Measurements from ENCODE around the gene OTOS.

OTOS gene

GRCh38 chr2:240140511-240140910 is at the start of gene OTOS:
TSS of gene OTOS (minus strand) at chr2:240140658. CDS start at chr2:240140326, 332 bp downstream.
- DNase-seq, result no peak

GRCh38 chr2:240189686-240190085 is 49.2 kb upstream of the OTOS start:
- no peak for DNase-seq

DNA sequence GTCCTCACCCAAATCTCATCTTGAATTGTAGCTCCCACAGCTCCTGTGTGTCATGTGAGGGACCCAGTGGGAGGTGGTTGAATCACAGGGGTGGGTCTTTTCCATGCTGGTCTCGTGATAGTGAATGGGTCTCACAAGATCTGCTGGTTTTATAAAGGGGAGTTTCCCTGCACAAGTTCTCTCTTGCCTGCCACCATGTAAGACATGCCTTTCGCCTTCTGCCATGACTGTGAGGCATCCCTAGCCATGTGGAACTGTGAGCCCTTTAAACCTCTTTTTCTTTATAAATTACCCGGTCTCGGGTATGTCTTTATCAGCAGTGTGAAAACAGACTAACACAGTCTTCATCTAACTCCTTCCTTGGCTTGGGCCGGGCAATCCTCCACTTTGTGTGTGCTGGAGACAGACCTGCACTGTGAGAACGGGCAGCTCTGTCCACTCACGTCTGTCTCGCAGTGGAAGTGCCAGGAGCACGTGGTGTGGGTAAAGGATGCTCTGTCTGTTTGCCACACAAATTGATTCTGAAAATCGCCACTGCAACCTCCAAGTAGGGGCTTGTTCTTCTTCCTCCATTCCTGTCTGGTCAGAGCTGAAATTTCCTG is 47.6 kb upstream of the OTOS start:
- DNase-seq, result no peak

- DNase-seq, result no peak
These were observed 45.8 kb upstream of the OTOS start for GRCh38 chr2:240186191-240186725.

- no peak for DNase-seq
These were observed 44.2 kb upstream of the OTOS start for GRCh38 chr2:240184656-240185055.

DNA sequence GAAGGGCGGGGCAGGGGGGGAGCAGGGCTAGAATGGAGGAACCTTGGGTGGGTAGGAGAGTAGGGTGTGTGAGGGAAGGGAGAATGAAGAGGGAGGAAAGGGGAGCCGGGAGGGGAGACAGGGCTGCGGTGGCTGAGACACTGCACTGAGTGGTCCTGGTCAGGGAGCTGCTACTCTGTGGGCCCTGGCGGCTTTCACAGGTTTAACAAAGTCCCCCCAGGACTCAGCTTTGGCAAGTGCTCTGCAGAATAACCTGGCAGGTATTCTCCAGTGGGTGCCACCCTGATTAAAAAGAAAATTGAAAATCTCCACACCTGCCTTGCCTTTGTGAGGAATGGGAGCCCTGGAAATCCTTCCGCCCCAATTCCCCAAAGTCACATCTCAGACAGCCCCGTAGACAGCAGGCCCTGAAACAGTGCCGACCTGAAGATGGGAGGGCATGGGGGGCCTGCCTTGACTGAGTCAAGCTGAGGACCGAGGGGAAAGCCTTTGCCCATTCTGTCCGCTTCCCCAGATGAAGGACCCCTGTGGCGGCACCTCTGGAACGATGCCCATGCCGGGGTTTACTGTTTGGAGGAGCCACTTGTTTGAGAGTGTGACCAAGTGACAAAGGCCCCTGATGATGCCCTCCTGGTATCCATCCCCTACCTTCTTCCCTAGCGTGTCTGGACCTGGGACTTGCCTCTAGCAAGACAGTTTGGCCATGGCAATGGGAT is 43.6 kb upstream of the OTOS start:
- no peak for DNase-seq

DNA sequence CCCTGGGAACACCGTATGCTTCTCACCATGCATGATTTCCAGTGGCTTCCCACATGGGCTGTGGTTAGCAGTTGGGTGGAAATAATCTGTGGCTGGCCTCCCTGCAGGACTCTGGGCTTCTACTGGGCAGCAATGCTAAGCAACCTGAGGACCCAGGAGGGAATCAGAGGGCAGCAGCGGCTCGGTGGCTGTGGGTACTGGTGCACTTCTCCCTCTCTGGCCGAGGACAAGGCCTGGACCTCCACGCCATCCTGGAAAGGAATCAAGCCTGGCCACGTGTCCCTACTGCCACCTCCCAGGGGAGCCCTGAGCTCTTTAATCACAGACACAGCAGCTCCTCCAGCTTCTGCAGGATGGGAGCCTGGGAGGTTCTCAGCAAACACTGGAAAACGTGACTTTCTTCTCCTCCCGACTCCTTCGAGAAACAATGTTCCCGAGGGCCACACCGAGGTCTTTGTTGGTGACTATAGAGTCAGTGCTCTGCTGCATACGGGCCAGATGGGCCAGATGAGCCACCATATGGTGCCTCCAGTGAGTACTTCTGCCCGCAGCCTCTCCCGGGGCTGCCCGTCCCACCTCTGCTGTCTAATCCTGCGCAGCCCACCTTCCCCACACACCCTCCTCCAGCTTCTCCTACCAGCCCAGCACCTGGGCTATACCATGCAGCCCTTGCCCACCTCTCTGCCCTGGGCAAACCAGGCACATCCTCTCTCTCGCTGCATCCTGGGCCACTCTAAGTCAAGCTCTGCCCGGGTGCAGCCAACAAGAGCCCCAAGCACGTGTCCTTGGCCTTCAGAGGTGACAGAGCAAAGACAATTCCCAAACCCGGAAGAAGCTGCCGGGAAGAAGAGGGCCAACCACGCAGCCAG is 42.8 kb upstream of the OTOS start:
- DNase-seq, result no peak

GRCh38 chr2:240182476-240182875 is 42.0 kb upstream of the OTOS start:
- DNase-seq, result no peak

DNA sequence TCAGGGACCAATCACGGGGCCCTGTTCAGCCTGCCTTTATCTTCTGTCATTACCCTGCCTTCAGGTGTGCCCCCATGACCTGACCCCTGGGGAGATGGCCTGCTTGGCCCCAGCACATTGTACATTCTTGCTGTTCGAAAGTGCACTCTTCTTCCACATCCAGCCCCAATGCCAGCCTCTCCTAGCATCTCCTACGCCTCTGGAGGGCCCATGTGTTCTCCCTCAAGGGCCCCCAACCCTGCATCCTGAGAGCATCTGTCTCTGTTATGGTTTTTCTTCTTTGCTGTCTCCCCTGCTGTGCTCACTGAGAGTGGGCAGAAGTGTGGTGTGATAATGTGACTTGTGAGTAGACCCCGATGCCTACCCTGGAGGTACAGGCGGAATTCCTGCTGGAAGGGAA is 41.5 kb upstream of the OTOS start:
- no peak for DNase-seq

DNA sequence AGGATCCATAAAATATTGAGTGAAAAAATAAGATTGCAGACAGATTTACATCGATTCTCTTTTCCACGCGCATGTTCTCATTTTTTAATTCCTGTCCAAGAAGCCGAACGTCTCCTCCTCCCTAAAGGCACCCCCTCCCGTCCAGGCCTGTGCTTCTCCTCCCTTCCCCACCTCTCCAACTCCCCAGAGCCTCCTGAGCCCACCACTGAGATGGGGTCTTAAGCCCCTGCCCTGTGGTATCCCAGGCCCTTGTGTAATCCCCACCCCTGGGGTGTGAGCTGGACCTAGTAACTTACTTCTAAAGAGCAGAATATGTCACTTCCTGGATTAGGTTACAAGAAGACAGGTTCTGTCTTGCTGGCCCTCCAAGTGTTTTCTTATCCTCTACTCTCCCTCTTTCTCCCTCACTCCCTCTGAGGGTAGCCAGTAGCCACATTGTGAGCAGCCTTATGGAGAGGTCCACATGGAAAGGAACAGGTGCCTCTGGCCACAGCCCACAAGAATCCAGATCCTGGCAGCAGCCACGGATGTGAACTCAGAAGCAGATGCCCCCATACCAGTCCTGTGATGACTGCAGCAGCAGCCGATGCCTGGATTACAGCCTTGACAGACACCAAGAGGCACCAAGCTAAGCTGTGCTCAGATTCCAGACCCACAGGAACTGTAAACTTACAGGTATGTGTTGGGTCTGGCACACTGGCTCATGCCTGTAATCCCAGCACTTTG is 39.6 kb upstream of the OTOS start:
- DNase-seq, result no peak

GRCh38 chr2:240179186-240179815 is 38.8 kb upstream of the OTOS start:
- no peak for DNase-seq

DNA sequence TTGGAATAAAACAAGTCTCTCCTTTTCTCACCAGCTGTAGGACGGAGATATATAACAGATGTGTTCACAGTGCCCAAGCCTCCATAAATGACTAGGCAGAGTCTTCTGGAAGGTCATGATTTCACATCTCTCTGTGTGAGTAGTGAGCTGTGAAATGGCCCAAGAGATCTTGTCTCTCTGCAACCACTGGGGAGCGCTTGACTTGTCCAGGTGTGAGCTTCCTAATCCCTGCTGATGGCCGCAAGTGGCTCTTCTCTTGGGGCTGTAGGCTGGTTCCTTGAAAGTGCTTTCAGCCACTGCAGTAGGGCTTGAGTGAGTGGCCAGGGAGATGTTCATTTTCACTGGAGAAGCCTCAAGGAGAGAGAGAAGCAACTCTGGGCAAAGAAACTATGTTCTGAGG is 38.1 kb upstream of the OTOS start:
- DNase-seq, result no peak

DNA sequence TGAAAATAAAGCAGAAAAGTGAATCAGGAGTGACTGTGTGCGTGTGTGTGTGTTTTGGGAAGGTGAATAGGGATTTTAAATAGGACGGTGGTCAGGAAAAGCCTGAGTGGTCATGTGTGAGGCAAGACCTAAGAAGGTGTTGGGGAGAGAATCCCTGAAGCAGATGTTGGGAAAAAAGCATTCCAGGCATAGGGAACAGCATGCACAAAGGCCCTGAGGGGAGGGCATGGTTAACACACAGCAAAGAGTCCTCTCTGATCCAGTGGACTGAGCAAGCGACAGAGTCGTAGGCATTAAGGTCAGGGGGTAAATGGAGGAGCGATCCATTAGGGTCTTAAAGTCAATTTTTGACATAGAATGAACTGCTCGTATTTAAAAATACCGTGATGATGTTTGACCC is 34.0 kb upstream of the OTOS start:
- no peak for DNase-seq

GRCh38 chr2:240172071-240172895 is 31.8 kb upstream of the OTOS start:
- no peak for DNase-seq

GRCh38 chr2:240170883-240171282 is 30.4 kb upstream of the OTOS start:
- DNase-seq, result no peak

GRCh38 chr2:240170354-240170735 is 29.9 kb upstream of the OTOS start:
- no peak for DNase-seq

DNA sequence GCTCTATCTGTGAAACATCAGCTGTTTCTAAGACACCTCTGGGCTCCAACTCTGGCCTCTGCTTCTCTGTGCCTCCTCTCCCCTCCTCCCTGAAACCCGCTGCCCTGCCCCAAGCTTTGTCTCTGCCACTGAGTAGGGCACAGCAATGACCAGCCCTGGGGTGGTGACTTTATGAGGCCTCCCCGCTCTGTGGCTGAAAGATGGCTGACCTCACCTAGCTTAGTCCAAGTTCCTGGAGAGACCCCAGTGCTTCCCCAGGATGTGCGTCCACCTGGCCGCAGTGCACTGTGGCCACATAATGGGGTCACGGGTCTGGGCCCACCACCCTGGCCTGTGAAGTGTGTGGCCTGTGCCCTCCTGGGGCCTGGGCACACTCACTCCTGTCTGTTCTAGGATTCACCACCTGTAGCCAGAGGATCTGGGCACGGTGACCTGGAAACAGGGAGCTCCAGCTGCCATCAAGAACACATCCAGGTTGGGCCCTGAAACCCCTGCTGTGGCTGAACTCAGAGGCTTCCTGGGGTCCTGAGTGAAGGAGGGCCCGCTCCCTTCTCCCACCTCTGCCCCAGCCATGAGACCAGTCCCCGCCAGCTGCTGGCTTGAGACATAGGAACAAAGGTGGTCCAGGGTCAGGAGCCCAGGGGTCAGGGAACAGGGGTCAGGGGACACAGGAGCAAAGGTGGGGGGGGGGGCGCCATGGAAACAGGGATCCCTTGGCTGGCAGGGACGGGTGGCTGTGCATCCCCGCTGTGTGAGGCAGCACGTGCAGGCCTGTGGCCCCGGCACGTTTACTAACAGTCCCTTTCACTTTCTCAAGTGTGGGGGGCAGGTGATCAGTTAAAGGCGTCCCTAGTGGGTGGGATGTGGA is 29.3 kb upstream of the OTOS start:
- no peak for DNase-seq

DNA sequence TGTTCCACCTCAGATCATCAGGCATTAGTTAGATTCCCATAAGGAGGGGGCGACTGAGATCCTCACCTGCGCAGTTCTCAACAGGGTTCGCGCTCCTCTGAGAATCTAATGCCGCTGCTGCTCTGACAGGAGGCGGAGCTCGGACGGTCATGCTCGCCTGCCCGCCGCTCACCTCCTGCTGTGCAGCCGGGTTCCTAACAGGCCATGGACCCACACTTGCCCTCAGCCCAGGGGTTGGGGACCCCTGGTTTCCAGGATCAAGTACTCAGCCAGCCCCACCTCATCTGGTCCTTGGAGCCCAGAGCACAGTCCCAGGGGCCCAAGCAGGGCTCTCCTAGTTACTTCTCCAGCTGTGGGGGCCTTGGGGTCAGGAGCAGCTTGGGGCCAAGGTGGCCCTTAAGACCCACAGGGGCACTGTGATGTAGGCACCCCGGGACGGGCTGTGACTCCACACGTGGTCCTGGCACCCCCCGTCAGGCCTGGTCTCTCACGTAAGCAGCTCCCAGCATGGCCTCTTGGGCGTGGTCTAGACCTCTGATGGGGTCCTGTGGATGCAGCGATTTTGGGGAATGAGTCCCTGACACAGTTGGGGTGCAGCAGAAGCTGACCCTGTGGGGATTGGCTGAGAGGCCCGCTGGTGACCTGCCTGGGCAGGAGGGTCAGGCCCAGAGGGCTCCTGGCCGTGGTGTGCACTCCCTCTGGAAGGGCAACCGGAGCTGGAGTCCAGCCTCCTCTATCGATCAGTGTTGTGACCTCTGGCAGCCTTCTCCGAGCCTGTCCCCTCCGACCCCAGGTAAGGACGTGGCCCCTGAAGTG is 28.3 kb upstream of the OTOS start:
- no peak for DNase-seq

DNA sequence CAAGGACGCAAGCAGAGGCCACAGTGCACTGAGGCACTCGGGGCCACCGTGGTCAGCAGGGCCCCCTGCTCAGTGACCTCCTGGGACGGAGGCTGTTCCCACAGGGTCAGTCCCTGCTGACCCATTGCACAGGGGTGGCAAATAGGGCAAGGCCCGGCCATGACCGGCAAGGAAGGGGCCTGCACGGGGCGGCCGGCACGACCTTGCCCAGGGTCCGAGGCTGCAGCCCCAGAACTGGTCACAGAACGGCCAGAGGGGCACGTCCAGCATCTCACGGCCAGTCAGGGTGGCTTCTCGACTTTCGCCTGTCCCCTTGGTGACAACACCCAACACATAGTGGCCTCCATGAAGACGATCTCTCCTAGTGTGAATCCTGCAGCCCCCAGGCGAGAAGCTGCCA is 27.6 kb upstream of the OTOS start:
- DNase-seq, result no peak

DNA sequence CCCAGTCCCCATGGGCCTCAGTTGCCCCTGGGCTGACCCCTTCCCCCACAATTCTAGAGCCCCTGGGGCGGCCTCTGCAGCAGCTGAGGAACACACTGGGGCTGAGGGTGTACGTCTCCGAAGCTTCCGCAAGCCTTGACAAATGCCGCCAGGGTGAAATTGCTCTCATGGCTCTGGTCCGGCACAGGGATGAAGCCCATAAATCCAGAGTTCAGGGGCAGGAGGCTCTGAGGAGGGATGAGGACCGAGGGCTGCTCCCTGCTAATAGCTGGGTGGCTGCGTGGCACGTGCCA is 27.1 kb upstream of the OTOS start:
- no peak for DNase-seq
